ENCODE measurements around the gene SMAP1. TPM values are rescaled to one million over a fixed set of nuclear protein-coding genes. Genes with fewer than 3 reads are reported as not detected.

SMAP1 gene
- total RNA-seq, 1 experiment from 2014 or later, result 23.7 TPM

GRCh38 chr6:70633870-70634269 lies 33.8 kb upstream of the SMAP1 start:
- TF ChIP-seq CTCF (conservative IDR thresholded peaks at IDR 0.05; ENCODE audit: low read depth, low read length) (no peak), EZH2 (IDR thresholded peaks at IDR 0.05; ENCODE audit: borderline replicate concordance, low read depth, low read length, poor library complexity, severe bottlenecking) (no peak)

GRCh38 chr6:70636596-70636995 lies 31.1 kb upstream of the SMAP1 start:
- intact Hi-C loops (cut with micrococcal nuclease; ENCODE audit: unreplicated experiment), result no loop called here
- no peak for DNase-seq (ENCODE audit: low spot score)
- ChIA-PET CTCF (no interaction called here), POLR2A (ENCODE audit: low non-redundant PET) (no interaction called here)
- Histone ChIP-seq H3K9me3 (ENCODE audit: low read depth, low read length, poor library complexity, severe bottlenecking) (no peaks in the 10 kb centered on the region), H3K27ac (ENCODE audit: low read depth, low read length, poor library complexity, severe bottlenecking) (no peak overlapping the region), H3K27me3 (replicated peaks; ENCODE audit: insufficient read depth, low read depth, low read length, poor library complexity) (no peaks in the 10 kb centered on the region), H3K4me3 (ENCODE audit: low read depth, low read length, poor library complexity, severe bottlenecking) (no peak overlapping the region), H3K36me3 (ENCODE audit: insufficient read depth, low read length, poor library complexity, severe bottlenecking) (no peaks in the 10 kb centered on the region), H3K4me1 (ENCODE audit: insufficient read depth, low read length, poor library complexity, severe bottlenecking) (no peaks in the 10 kb centered on the region)
- no TSS peak for BruUV-seq (replicated peaks)
- TF ChIP-seq CTCF (conservative IDR thresholded peaks at IDR 0.05; ENCODE audit: low read depth, low read length) (no peak), EZH2 (IDR thresholded peaks at IDR 0.05; ENCODE audit: borderline replicate concordance, low read depth, low read length, poor library complexity, severe bottlenecking) (no peak)

More at GRCh38 chr6:70633870-70634269, 33.8 kb upstream of the SMAP1 start:
- intact Hi-C loops (cut with micrococcal nuclease; ENCODE audit: unreplicated experiment), result no loop called here
- no peaks in the 10 kb centered on the region for H3K27me3 ChIP-seq (replicated peaks; ENCODE audit: insufficient read depth, low read depth, low read length, poor library complexity)
- POLR2A ChIA-PET (ENCODE audit: low non-redundant PET), result no interaction called here
- no peak for DNase-seq (ENCODE audit: low spot score)
- H3K4me1 ChIP-seq (ENCODE audit: insufficient read depth, low read length, poor library complexity, severe bottlenecking), result no peaks in the 10 kb centered on the region
- no peak overlapping the region for H3K27ac ChIP-seq (ENCODE audit: low read depth, low read length, poor library complexity, severe bottlenecking)
- no peaks in the 10 kb centered on the region for H3K36me3 ChIP-seq (ENCODE audit: insufficient read depth, low read length, poor library complexity, severe bottlenecking)
- no peak overlapping the region for H3K4me3 ChIP-seq (ENCODE audit: low read depth, low read length, poor library complexity, severe bottlenecking)
- H3K9me3 ChIP-seq (ENCODE audit: low read depth, low read length, poor library complexity, severe bottlenecking), result no peaks in the 10 kb centered on the region
- BruUV-seq (replicated peaks), result no TSS peak
- CTCF ChIA-PET, result no interaction called here

- CTCF ChIA-PET, result no interaction called here
Measured at GRCh38 chr6:70638468-70638867, 29.2 kb upstream of the SMAP1 start.

More at GRCh38 chr6:70638468-70638867, 29.2 kb upstream of the SMAP1 start:
- POLR2A ChIA-PET (ENCODE audit: low non-redundant PET), result no interaction called here
- no peaks in the 10 kb centered on the region for H3K27me3 ChIP-seq (replicated peaks; ENCODE audit: insufficient read depth, low read depth, low read length, poor library complexity)
- no peak overlapping the region for H3K4me3 ChIP-seq (ENCODE audit: low read depth, low read length, poor library complexity, severe bottlenecking)
- TF ChIP-seq EZH2 (IDR thresholded peaks at IDR 0.05; ENCODE audit: borderline replicate concordance, low read depth, low read length, poor library complexity, severe bottlenecking), result no peak
- no peak for TF ChIP-seq CTCF (conservative IDR thresholded peaks at IDR 0.05; ENCODE audit: low read depth, low read length)
- no TSS peak for BruUV-seq (replicated peaks)
- no peaks in the 10 kb centered on the region for H3K4me1 ChIP-seq (ENCODE audit: insufficient read depth, low read length, poor library complexity, severe bottlenecking)
- no peak for DNase-seq (ENCODE audit: low spot score)
- intact Hi-C loops (cut with micrococcal nuclease; ENCODE audit: unreplicated experiment), result no loop called here
- H3K27ac ChIP-seq (ENCODE audit: low read depth, low read length, poor library complexity, severe bottlenecking), result no peak overlapping the region
- H3K9me3 ChIP-seq (ENCODE audit: low read depth, low read length, poor library complexity, severe bottlenecking), result no peaks in the 10 kb centered on the region
- H3K36me3 ChIP-seq (ENCODE audit: insufficient read depth, low read length, poor library complexity, severe bottlenecking), result no peaks in the 10 kb centered on the region

Data from A673 (cell line).